IPS DF 6.9 (cell line): ENCODE data around the gene ADAMTS4.

Source experiments
- DNase-seq: peaks from one replicate; pipeline ENCODE4 v3.0.0-alpha.2; 2013; ENCODE audit warnings: low read depth, low spot score
- H3K27ac ChIP-seq: one replicate; pipeline ENCODE4 v1.5.1; 2013; ENCODE audit warnings: low read length, control low read depth
- H3K27me3 ChIP-seq: 2 replicates; pipeline ENCODE4 v1.6.1; 2013; ENCODE audit warnings: mild to moderate bottlenecking, low read length; ENCODE audit not compliant: control insufficient read depth, insufficient read depth
- H3K36me3 ChIP-seq: 2 replicates; pipeline ENCODE4 v1.6.1; 2013; ENCODE audit warnings: low read length; ENCODE audit not compliant: control insufficient read depth, insufficient read depth
- H3K4me1 ChIP-seq: 2 replicates; pipeline ENCODE4 v1.6.1; 2013; ENCODE audit warnings: low read length; ENCODE audit not compliant: control insufficient read depth, insufficient read depth
- H3K4me3 ChIP-seq: 2 replicates; pipeline ENCODE4 v1.5.1; 2013; ENCODE audit warnings: mild to moderate bottlenecking, low read length
- H3K9me3 ChIP-seq: 2 replicates; pipeline ENCODE4 v1.6.1; 2013; ENCODE audit warnings: low read length, inconsistent platforms; ENCODE audit not compliant: control insufficient read depth, insufficient read depth
- WGBS: extraction: QIAGEN DNeasy Blood & Tissue Kit; methylation state at CpG from one replicate; pipeline ENCODE4 v1.1.7; 2013; ENCODE audit warnings: mixed read lengths, missing lambda C conversion rate; ENCODE audit not compliant: insufficient read length, insufficient coverage; 5-methylcytosine and 5-hydroxymethylcytosine counted together

The ADAMTS4 gene

DNA sequence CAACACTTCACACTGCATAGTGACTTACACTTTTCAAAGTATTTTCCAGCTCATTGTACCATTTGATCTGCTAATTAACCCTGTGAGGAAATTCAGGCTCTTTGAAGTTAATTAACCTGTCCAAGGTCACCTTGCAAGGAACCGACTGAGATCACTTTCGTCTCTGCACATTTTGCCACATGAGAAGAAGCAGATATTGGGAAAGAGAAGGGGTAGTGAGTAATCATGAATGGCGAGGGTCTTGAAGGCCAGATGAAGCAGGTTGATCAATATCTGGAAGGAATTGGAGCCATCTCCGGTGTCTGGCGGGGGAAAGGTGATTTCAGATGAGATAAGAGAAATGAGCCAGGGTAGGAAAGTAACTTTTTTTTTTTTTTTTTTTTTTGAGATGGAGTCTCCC, 21.1 kb upstream of the ADAMTS4 start:
- Histone ChIP-seq H3K4me1 (peaks cover 4% of the 10 kb centered on the region), H3K9me3 (no peaks in the 10 kb centered on the region), H3K36me3 (0 out of 2 replicates have a peak, but pooled peaks cover 4% of the 10 kb centered on the region), H3K27ac (no peak overlapping the region), H3K27me3 (no peaks in the 10 kb centered on the region), H3K4me3 (no peak overlapping the region)
- WGBS = no CpG with 5 or more reads among the region's 5 CpGs
- no peak for DNase-seq

- Histone ChIP-seq H3K4me1 (peaks cover 4% of the 10 kb centered on the region), H3K9me3 (no peaks in the 10 kb centered on the region), H3K36me3 (0 out of 2 replicates have a peak, but pooled peaks cover 4% of the 10 kb centered on the region), H3K27ac (no peak overlapping the region), H3K27me3 (no peaks in the 10 kb centered on the region), H3K4me3 (no peak overlapping the region)
- DNase-seq = no peak
- no CpG with 5 or more reads among the region's 5 CpGs for WGBS
Measured at GRCh38 chr1:161219078-161219892, 20.4 kb upstream of the ADAMTS4 start.

- Histone ChIP-seq H3K4me1 (peaks cover 4% of the 10 kb centered on the region), H3K36me3 (peaks cover 11% of the 10 kb centered on the region; the same call in 1 of the 2 replicates), H3K27me3 (no peaks in the 10 kb centered on the region), H3K9me3 (no peaks in the 10 kb centered on the region), H3K4me3 (no peak overlapping the region), H3K27ac (no peak overlapping the region)
- WGBS = no CpG with 5 or more reads among the region's 8 CpGs
- no peak for DNase-seq
Measured at GRCh38 chr1:161218301-161219077, 19.6 kb upstream of the ADAMTS4 start.

- DNase-seq = no peak
- Histone ChIP-seq H3K27ac (no peak overlapping the region), H3K27me3 (no peaks in the 10 kb centered on the region), H3K9me3 (no peaks in the 10 kb centered on the region), H3K4me3 (no peak overlapping the region), H3K36me3 (peaks cover 17% of the 10 kb centered on the region; the same call in 1 of the 2 replicates), H3K4me1 (peaks cover 4% of the 10 kb centered on the region)
- no CpG with 5 or more reads among the region's 6 CpGs for WGBS
Measured at GRCh38 chr1:161217831-161218230, 19.0 kb upstream of the ADAMTS4 start.

GRCh38 chr1:161216945-161217712, 18.3 kb upstream of the ADAMTS4 start:
- Histone ChIP-seq H3K27ac (no peak overlapping the region), H3K36me3 (peaks cover 22% of the 10 kb centered on the region; the same call in 1 of the 2 replicates), H3K27me3 (no peaks in the 10 kb centered on the region), H3K9me3 (no peaks in the 10 kb centered on the region), H3K4me3 (no peak overlapping the region), H3K4me1 (peaks cover 4% of the 10 kb centered on the region)
- DNase-seq = no peak
- WGBS = no CpG with 5 or more reads among the region's 7 CpGs

GRCh38 chr1:161215076-161215475, 16.2 kb upstream of the ADAMTS4 start, which contains the start of gene FCER1G:
Gene FCER1G (plus strand): TSS chr1:161215295. CDS start chr1:161215322, 27 bp downstream.
- Histone ChIP-seq H3K9me3 (no peaks in the 10 kb centered on the region), H3K27ac (no peak within 1 kb of the TSS), H3K36me3 (peaks cover 36% of the 10 kb centered on the region; the same call in 1 of the 2 replicates), H3K27me3 (no peaks in the 10 kb centered on the region), H3K4me1 (peaks cover 4% of the 10 kb centered on the region), H3K4me3 (no peak within 1 kb of the TSS)
- no CpG with 5 or more reads among the region's 10 CpGs for WGBS
- DNase-seq = no peak

DNA sequence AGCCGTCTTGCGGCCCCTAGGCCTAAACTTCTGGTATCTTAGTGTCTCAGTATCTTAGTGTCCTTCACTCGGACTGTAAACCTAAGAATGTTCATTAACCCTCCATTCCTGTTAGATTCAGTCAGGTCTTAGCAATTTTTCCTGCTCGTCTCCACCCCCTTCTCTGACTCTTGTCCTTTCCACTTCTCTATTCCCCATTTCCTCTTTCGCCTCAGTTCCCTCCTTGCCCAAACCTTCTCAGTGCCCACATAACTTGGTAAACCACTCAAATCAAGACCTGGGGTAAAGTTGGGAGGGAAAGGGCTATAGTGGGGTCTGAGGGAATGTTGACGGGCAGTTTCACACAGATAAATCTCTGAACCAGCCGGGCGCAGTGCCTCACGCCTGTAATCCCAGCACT, 15.5 kb upstream of the ADAMTS4 start:
- Histone ChIP-seq H3K9me3 (no peaks in the 10 kb centered on the region), H3K27me3 (no peaks in the 10 kb centered on the region), H3K4me3 (no peak overlapping the region), H3K27ac (no peak overlapping the region), H3K4me1 (peaks cover 4% of the 10 kb centered on the region), H3K36me3 (peaks cover 38% of the 10 kb centered on the region; the same call in 1 of the 2 replicates)
- no peak for DNase-seq
- WGBS = no CpG with 5 or more reads among the region's 9 CpGs

GRCh38 chr1:161209790-161210409, 11.0 kb upstream of the ADAMTS4 start:
- no peaks in the 10 kb centered on the region for H3K27me3 ChIP-seq
- H3K36me3 ChIP-seq = peaks cover 42% of the 10 kb centered on the region; the same call in 1 of the 2 replicates
- H3K27ac ChIP-seq = no peak overlapping the region
- WGBS = no CpG with 5 or more reads among the region's 11 CpGs
- no peaks in the 10 kb centered on the region for H3K4me1 ChIP-seq
- H3K9me3 ChIP-seq = no peaks in the 10 kb centered on the region
- no peak for DNase-seq
- H3K4me3 ChIP-seq = no peak overlapping the region

- H3K27ac ChIP-seq = no peak overlapping the region
- H3K36me3 ChIP-seq = peaks cover 24% of the 10 kb centered on the region; the same call in 1 of the 2 replicates
- H3K9me3 ChIP-seq = no peaks in the 10 kb centered on the region
- WGBS = no CpG with 5 or more reads among the region's 8 CpGs
- H3K4me3 ChIP-seq = no peak overlapping the region
- no peak for DNase-seq
- no peaks in the 10 kb centered on the region for H3K4me1 ChIP-seq
- no peaks in the 10 kb centered on the region for H3K27me3 ChIP-seq
Measured at GRCh38 chr1:161207173-161207572, 8.3 kb upstream of the ADAMTS4 start.
